IPS DF 6.9 (cell line): ENCODE results near the gene TNXB.

Experiments
- DNase-seq: peaks from one replicate; pipeline ENCODE4 v3.0.0-alpha.2; 2013; ENCODE audit warnings: low read depth, low spot score
- H3K27ac ChIP-seq: one replicate; pipeline ENCODE4 v1.5.1; 2013; ENCODE audit warnings: low read length, control low read depth
- H3K27me3 ChIP-seq: 2 replicates; pipeline ENCODE4 v1.6.1; 2013; ENCODE audit warnings: mild to moderate bottlenecking, low read length; ENCODE audit not compliant: control insufficient read depth, insufficient read depth
- H3K36me3 ChIP-seq: 2 replicates; pipeline ENCODE4 v1.6.1; 2013; ENCODE audit warnings: low read length; ENCODE audit not compliant: control insufficient read depth, insufficient read depth
- H3K4me1 ChIP-seq: 2 replicates; pipeline ENCODE4 v1.6.1; 2013; ENCODE audit warnings: low read length; ENCODE audit not compliant: control insufficient read depth, insufficient read depth
- H3K4me3 ChIP-seq: 2 replicates; pipeline ENCODE4 v1.5.1; 2013; ENCODE audit warnings: mild to moderate bottlenecking, low read length
- H3K9me3 ChIP-seq: 2 replicates; pipeline ENCODE4 v1.6.1; 2013; ENCODE audit warnings: low read length, inconsistent platforms; ENCODE audit not compliant: control insufficient read depth, insufficient read depth
- WGBS: extraction: QIAGEN DNeasy Blood & Tissue Kit; methylation state at CpG from one replicate; pipeline ENCODE4 v1.1.7; 2013; ENCODE audit warnings: mixed read lengths, missing lambda C conversion rate; ENCODE audit not compliant: insufficient read length, insufficient coverage; 5-methylcytosine and 5-hydroxymethylcytosine counted together

Gene TNXB

GRCh38 chr6:32120573-32121059, 11.5 kb upstream of the TNXB start:
- WGBS, result no CpG with 5 or more reads among the region's 12 CpGs
- no peaks in the 10 kb centered on the region for H3K27me3 ChIP-seq
- H3K27ac ChIP-seq, result no peak overlapping the region
- no peak overlapping the region for H3K4me3 ChIP-seq
- H3K4me1 ChIP-seq, result no peaks in the 10 kb centered on the region
- peaks cover 10% of the 10 kb centered on the region; the same call in 1 of the 2 replicates for H3K36me3 ChIP-seq
- H3K9me3 ChIP-seq, result no peaks in the 10 kb centered on the region
- DNase-seq, result no peak

- H3K27me3 ChIP-seq, result no peaks in the 10 kb centered on the region
- no peak for DNase-seq
- H3K9me3 ChIP-seq, result no peaks in the 10 kb centered on the region
- H3K4me1 ChIP-seq, result no peaks in the 10 kb centered on the region
- H3K36me3 ChIP-seq, result peaks cover 14% of the 10 kb centered on the region; the same call in 1 of the 2 replicates
- H3K27ac ChIP-seq, result no peak overlapping the region
- H3K4me3 ChIP-seq, result no peak overlapping the region
- WGBS, result no CpG with 5 or more reads among the region's 17 CpGs
Observed at GRCh38 chr6:32118782-32119628, 9.9 kb upstream of the TNXB start.

GRCh38 chr6:32117461-32117860, 8.3 kb upstream of the TNXB start:
- H3K4me3 ChIP-seq, result no peak overlapping the region
- H3K27ac ChIP-seq, result no peak overlapping the region
- H3K9me3 ChIP-seq, result no peaks in the 10 kb centered on the region
- no peak for DNase-seq
- H3K36me3 ChIP-seq, result peaks cover 14% of the 10 kb centered on the region; the same call in 1 of the 2 replicates
- no CpG with 5 or more reads among the region's 9 CpGs for WGBS
- no peaks in the 10 kb centered on the region for H3K27me3 ChIP-seq
- H3K4me1 ChIP-seq, result no peaks in the 10 kb centered on the region

- WGBS, result no CpG with 5 or more reads among the region's 7 CpGs
- no peak for DNase-seq
- Histone ChIP-seq H3K4me1 (no peaks in the 10 kb centered on the region), H3K36me3 (peaks cover 14% of the 10 kb centered on the region; the same call in 1 of the 2 replicates), H3K9me3 (no peaks in the 10 kb centered on the region), H3K4me3 (no peak overlapping the region), H3K27me3 (no peaks in the 10 kb centered on the region), H3K27ac (no peak overlapping the region)
Observed at GRCh38 chr6:32116674-32117073, 7.5 kb upstream of the TNXB start.

GRCh38 chr6:32115623-32116022, 6.5 kb upstream of the TNXB start:
- H3K36me3 ChIP-seq, result peaks cover 10% of the 10 kb centered on the region; the same call in 1 of the 2 replicates
- no peak for DNase-seq
- WGBS, result no CpG with 5 or more reads among the region's 6 CpGs
- no peak overlapping the region for H3K27ac ChIP-seq
- no peak overlapping the region for H3K4me3 ChIP-seq
- no peaks in the 10 kb centered on the region for H3K9me3 ChIP-seq
- no peaks in the 10 kb centered on the region for H3K4me1 ChIP-seq
- H3K27me3 ChIP-seq, result no peaks in the 10 kb centered on the region

- peaks cover 9% of the 10 kb centered on the region; the same call in 1 of the 2 replicates for H3K36me3 ChIP-seq
- no peaks in the 10 kb centered on the region for H3K9me3 ChIP-seq
- H3K27me3 ChIP-seq, result no peaks in the 10 kb centered on the region
- no peak overlapping the region for H3K4me3 ChIP-seq
- no CpG with 5 or more reads among the region's 8 CpGs for WGBS
- no peak for DNase-seq
- H3K27ac ChIP-seq, result no peak overlapping the region
- no peaks in the 10 kb centered on the region for H3K4me1 ChIP-seq
Observed at GRCh38 chr6:32114796-32115195, 5.7 kb upstream of the TNXB start.

GRCh38 chr6:32113386-32114352, 4.5 kb upstream of the TNXB start:
- Histone ChIP-seq H3K4me3 (no peak overlapping the region), H3K27me3 (no peaks in the 10 kb centered on the region), H3K27ac (no peak overlapping the region), H3K9me3 (no peaks in the 10 kb centered on the region), H3K4me1 (peaks cover 2% of the 10 kb centered on the region; the same call in 1 of the 2 replicates), H3K36me3 (peaks cover 9% of the 10 kb centered on the region; the same call in 1 of the 2 replicates)
- WGBS, result no CpG with 5 or more reads among the region's 9 CpGs
- DNase-seq, result no peak

- peaks cover 2% of the 10 kb centered on the region; the same call in 1 of the 2 replicates for H3K4me1 ChIP-seq
- no peak for DNase-seq
- WGBS, result no CpG with 5 or more reads among the region's 9 CpGs
- H3K4me3 ChIP-seq, result no peak overlapping the region
- no peaks in the 10 kb centered on the region for H3K9me3 ChIP-seq
- H3K27me3 ChIP-seq, result no peaks in the 10 kb centered on the region
- peaks cover 6% of the 10 kb centered on the region; the same call in 1 of the 2 replicates for H3K36me3 ChIP-seq
- no peak overlapping the region for H3K27ac ChIP-seq
Observed at GRCh38 chr6:32112431-32112980, 3.4 kb upstream of the TNXB start.

GRCh38 chr6:32111424-32112066, 2.4 kb upstream of the TNXB start:
- no peak for DNase-seq
- no peak overlapping the region for H3K27ac ChIP-seq
- no peak overlapping the region for H3K4me3 ChIP-seq
- no peaks in the 10 kb centered on the region for H3K9me3 ChIP-seq
- no peaks in the 10 kb centered on the region for H3K27me3 ChIP-seq
- WGBS, result no CpG with 5 or more reads among the region's 7 CpGs
- peaks cover 2% of the 10 kb centered on the region; the same call in 1 of the 2 replicates for H3K4me1 ChIP-seq
- peaks cover 6% of the 10 kb centered on the region; the same call in 1 of the 2 replicates for H3K36me3 ChIP-seq
